ENCODE results near the gene CACNB4.
A peak's percentile ranks its signal among the peaks of the same experiment; 100 is the strongest.
"Not testable (repeated sequence)": the region's sequence is repeated elsewhere in the genome, so short reads cannot be mapped to it uniquely, and the experiment has no call there.

CACNB4 gene

DNA sequence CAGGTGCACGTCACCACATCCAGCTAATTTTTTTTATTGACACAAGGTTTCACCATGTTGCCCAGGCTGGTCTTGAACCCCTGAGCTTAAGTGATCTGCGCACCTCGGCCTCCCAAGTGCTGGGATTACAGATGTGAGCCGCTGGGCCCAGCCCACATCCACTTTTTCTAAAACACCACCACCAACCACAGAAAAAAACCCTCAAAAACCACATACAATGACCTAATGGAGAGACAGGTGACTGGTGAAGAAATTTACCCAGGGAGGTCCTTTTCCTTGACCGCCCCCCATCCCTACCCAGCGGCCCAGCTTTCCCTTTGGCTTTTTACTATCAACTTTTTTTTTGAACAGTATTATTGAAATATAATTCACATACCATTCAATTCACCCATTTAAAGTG, 47.9 kb downstream of the CACNB4 start:
- DNase-seq (ENCODE audit: low read depth): no peak

DNA sequence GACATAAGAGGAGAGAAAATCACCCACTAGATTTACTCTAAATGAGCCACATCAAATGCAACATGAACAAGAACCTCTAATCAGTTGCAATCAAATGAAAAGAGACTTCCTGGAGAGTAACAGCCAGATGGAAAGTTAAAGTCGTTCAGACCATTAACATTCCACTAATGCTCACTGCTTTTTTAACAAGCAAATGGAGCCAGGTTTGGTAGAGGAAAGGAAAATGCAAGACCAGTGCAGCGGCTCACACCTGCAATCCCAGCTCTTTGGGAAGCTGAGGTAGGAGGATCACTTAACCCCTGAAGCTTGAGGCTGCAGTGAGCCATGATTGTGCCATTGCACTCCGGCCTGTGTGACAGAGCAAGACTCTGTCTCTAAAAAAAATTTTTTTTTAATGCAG, 48.5 kb downstream of the CACNB4 start:
- DNase-seq (ENCODE audit: low read depth): no peak

DNA sequence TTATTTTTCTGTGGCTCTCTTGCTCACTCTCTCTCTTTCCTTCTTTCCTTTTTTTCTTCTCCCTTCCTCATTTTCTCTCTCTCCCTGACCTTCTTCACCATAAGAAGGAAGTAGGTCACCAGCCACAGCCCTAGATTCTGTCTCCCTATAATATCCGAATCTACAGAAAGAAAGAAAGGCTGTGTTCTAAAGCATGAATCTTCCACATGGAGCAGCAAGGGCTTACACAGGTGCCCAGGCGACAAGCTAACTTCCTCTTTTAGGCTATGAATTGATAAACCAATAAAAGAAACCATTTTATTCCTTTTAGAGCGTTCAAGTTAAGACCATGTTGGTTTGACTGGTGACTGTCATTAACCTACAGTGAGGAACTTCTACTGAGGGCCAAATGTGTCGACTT, 49.3 kb downstream of the CACNB4 start:
- no peak for DNase-seq (ENCODE audit: low read depth)

DNA sequence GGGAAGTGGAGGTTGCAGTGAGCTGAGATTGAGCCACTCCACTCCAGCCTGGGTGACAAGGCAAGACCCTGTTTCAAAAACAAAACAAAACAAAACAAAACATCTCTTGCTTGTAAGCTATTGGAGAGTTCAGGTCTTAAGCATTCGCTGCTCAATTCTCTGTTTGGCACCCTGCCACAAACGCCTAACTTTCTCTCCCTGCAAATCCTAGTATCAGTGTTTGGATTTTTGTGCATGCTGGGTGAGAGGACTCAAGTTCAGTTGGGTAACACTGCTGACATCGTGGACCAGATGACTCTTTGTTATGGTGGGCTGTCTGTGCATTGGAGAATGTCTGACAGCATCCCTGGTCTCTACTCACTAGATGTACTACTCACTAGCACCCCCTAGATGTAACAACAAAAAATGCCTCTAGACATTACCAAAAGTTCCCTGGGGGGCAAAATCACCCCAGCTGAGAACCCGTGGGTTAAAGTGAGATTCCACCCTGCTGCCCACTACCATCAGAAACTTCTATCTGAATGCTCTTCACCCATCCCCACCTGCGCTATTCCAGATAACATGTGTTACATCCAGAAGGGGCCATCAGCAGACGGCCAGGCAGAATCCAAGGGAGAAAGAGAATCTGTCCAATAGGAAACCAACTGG, 50.9 kb downstream of the CACNB4 start:
- no peak for DNase-seq (ENCODE audit: low read depth)

DNA sequence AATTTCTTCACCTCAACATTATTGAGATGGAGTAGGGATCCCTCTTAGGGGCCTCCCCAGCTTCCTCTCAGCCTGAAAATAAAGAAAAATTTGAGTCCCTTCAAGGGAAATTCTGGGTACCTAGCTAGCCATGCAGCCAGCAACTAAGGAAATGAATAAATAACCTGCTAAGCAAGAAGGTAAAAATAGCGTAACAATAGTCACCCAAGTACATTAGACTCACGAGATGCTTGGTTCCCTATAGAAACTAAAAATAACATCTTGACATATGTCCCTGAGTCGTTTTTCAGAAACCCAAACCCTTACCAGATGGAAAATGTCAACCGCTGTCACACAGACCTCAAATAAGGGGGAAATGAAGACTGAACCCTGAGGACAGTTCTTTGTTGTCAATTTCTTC, 51.9 kb downstream of the CACNB4 start:
- no peak for DNase-seq (ENCODE audit: low read depth)

DNA sequence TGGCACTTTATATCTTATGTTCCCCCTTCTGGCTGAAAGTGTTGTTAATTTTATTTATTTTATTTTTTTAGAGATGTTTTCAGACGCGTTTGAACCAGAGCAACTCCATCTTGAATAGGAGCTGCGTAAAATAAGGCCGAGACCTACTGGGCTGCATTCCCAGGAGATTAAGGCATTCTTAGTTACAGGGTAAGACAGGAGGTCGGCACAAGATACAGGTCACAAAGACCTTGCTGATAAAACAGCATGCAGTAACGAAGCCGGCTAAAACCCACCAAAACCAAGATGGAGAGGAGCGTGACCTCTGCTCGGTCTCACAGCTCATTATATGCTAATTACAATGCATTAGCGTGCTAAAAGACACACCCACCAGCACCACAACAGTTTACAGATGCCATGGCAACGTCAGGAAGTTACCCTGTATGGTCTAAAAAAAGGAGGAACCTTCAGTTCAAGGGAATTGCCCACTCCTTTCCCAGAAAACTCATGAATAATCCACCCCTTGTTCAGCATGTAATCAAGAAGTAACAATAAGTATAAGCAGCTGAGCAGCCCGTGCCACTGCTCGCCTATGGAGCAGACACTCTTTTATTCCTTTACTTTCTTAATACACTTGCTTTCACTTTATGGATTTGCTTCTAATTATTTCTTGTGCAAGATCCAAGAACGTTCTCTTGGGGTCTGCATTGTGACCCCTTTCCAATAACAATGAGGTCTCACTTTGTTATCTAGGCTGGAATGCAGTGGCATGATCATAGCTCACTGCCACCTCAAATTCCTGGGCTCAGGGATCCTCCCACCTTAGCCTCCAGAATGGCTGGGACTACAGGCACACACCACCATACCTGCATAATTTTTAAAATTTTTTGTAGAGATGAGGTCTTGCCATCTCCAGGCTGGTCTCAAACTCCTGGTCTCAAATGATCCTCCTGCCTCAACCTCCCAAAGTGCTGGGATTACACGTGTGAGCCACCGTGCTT, 55.9 kb downstream of the CACNB4 start:
- no peak for DNase-seq (ENCODE audit: low read depth)

DNA sequence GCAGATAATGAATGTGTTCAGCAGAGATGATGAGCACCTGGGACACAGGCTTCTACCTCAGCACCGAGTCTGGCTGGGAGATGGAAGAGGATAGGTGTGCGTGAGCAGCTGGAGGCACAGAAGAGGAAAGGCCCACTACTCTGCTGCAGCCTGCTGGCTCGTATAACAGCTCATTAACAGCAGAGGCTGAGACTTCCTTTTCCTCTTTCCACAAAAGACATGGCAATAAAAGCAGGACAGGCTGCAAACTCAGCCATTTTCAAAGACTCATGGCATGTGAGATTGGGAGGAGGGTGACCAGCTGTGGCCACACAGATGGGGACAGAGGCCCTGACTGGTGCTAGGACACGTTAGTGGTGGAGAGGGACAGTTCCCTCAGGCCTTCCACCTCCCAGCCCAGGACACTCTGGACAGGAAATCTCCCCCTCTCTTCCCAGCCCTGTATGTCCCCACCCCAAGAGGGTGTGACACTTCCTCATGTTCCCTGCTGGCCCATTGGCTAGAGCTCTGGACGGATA, 60.3 kb downstream of the CACNB4 start:
- DNase-seq (ENCODE audit: low read depth): no peak

DNA sequence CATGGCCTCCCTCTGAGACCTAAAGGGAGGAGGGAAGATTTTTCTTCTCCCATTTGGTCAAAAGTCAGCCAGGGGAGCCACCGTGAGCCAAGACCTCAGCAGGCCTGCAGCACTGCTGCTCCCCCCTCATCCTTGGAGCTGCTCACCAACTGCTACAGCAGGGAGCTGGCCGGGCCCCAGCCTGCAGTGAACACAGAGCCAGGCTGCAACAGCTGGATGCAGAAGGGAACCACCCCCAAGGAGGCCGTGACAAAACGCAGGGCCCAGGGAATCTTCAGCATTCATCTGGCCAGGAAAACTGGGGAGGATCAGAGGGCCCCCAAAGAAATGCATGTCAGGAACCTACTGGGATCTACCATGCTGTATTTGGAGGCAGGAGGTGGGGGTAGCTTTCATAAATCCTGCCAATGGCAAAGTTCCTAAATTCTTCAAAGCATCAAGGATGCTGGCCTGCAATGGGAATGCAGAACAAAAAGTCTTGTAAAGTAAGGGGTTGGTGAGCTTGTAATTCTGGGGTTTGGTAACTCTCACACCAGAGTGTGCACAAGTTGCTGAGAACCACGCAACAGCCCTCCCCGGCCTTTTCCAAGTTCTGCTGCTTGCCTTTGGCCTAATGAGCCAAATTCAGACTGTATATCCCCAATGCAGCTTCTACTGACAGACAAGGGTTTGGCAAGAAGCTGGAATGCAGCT, 61.0 kb downstream of the CACNB4 start:
- no peak for DNase-seq (ENCODE audit: low read depth)

DNA sequence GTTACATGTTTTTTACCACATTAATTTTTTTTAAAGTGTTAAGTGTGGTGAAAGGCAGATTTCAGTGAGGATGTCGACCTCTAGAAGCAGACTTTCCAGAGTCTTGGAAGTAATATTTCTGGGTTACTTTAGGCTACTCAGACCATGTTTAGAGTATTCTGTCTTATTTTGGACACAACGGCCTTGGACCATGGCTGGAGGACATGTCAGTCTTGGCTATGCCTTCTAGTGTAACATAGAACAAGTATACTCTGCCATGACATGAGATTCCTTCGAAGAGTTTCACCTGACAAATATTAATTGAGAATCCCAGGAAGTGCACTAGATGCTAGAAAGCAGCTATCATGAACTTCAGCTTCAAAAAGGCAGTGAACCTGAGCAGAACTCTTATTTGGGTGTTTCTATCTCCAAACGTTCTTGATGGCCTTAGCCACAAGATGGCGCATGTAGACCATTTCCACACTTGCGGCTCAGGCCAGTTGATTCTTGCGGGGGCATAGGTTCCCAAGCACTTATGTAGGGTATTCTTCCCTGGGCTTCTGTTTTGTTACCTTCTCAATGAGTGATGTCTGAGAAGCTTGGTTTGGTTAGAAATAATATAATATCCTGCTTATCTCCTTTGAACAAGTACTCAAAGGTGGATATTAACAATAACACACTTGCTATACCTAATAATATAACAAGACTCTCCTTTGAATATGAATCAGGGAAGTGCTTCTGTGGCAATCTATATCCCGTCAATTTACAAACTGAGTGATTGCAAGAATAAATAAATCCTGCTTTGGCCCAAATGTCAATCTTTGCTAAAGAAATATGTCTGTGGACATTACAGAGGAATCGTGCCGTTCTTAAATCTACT, 62.0 kb downstream of the CACNB4 start:
- DNase-seq (ENCODE audit: low read depth): peak; percentile 25

DNA sequence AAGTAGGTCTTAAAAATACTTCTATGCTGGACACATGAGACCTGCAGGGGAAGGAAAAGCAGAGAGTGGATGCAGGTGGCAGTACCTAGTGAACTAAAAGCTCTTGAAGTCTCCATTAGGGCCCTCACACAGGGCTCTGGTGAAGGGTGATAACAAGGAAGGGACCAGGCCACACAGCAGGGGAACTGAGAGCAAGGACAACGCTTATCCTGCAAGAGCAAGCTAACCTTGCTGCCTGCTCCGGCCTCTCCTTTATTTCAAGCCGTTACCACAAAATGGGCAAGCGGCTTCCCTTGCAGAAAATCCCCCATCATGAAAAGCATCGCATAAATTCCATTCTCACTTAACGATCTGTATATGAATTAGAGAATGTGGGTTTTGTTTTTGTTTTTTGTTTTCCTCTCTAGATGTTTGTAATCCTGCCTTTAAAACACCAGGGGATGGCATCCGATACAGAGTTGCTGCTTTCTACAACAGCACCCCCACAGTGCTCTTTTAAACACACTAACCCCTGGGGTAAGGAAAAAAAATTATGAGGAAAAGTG, 64.5 kb downstream of the CACNB4 start:
- DNase-seq (ENCODE audit: low read depth): no peak

DNA sequence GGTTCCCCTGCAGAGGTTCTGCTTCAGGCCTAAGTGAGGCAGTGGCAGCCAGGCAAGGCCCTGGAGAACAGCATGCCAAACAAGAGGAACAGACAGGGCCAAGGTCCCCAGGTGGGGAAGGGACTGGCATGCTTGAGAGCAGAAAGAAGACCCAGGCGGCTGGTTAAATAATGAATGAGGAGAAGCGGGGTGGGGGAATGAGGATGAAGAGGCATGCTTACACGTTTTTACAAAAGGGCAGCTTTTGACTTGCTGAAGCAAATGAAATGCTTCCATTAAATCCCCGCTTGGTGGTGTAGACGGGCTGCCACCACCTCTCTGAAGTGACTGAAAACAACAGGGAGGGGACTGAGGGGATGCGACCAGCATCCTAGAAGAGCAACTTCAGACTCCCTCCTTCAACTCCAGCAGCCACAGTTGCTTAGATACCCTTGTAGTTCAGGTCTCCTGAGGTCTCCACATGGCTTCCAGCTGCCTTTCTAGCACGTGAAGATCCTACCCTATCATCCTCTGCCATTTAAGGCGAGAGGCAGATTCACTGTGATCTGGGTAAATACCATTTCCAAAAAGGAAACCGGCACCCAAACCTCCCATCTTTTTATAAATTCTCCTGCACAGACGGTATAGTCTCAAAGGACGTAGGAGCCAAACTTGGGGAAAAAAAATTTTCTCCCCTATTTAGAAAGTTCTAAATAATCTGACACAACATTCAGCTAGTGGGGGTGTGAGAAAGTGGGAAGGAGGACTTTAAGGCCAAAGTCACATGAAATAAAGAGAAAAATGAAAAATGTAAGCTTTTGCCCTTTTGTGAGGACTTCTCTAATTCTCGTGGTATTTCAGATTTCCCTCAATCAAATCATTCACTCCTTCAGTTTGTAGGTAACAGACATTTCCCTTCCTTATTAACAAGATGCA, 65.6 kb downstream of the CACNB4 start:
- no peak for DNase-seq (ENCODE audit: low read depth)

DNA sequence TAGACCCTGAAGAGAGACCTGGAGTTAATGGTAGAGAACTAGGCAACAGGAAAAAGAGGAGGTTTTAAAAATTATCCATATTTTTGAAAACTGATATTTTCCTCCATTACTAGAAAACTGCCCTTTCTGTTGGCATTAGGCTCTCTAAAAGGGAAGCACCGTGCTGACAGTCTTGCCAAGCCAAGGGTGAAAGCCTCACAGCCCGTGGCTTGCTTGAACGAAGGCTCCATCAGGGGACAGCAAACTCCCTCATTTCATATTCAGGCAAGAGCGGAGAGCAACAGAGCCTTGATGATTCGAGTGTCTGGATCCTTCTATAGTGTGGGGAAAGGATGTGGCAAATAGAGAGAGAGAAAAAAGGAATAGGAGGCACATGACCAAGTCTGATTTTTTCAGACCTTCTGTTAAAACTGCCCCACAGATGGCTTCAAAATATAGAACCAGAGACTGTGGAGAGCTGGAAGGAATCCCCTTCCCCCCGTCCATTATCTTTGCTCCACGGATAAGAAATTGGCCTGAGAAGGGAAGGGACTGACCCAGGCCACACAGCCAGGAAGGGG, 67.0 kb downstream of the CACNB4 start:
- no peak for DNase-seq (ENCODE audit: low read depth)

DNA sequence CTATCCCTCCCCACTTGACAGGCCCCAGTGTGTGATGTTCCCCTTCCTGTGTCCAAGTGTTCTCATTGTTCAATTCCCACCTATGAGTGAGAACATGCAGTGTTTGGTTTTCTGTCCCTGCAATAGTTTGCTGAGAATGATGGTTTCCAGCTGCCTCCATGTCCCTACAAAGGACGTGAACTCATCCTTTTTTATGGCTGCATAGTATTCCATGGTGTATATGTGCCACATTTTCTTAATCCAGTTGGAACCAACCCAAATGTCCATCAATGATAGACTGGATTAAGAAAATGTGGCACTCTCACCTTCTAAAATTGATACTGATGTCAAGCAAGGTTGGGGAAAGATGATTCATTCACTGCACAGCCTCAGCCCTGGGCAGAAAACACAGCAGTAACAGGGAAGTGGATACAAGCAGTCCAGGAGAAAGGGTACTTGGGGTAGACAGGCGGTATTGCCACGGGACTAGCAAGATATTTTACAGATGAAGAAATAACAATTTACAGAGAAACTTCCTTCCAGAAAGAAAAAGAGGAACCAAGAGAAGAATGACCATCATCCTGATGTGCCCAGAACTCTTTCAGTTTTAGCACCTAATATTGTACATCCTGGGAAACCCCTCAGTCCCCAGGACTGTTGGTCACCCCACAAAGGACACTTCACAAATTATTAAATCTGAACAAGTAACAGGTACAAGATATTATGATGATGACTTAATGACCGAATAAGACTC, 68.1 kb downstream of the CACNB4 start:
- DNase-seq (ENCODE audit: low read depth): not testable (repeated sequence)

DNA sequence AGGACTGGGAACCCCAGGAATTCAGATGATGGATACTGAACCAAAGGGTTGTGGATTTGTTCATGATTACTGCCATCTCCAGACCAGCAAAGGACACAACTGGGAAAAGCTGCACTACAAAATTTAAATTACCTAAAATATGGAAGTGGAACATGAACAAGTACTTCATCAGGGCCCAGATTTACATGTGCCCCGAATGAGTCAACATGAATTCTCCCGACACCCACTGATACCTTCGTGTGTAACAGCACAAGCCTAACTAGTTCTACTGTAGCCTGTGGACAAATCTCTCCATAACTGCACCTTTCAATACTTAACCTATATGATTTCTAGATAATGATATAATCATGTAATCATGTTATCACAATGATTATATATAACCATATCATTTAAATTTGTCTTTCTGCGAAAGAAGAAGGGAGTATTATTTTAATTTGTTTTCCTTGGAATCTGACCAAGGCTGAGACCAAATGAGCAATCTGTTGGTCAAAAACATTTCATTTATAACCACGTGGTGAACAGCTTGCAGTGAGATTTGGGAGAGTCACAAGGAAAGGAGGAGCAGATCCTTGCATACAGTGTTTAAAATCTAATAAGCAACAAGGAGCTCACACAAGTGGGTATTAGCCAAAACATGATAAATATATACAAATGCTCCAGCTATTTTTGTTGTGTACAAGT, 70.5 kb downstream of the CACNB4 start:
- DNase-seq (ENCODE audit: low read depth): no peak

DNA sequence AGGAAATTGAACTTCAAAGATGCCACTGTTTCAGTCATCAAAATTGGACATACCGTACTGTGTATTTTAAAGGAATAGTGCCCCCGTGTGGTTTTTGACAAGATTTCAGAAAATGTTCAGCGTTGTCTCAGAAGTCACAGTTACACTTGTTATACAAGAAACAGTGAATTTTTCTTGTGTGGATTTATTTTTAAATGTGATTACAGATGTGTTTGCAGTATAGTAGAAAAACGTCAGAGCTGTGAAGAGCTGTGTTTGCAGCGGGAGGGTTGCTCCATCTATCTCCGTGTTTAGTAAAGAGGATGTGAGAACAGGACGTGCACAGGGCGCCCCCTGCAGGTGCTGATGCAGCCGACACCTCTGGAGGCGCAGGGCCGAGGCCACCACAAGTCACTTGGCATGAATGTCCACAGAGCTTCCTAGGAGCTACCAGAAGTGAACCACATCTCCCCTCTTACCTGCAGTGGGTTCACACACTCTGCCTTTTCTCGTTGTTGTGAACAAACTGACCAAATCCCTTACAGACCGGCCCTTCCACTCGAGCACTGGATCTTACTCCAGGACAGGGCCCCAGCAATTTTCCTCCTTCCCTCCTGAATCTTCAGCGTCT, 73.1 kb downstream of the CACNB4 start:
- peak; percentile 67 for DNase-seq (ENCODE audit: low read depth)

DNA sequence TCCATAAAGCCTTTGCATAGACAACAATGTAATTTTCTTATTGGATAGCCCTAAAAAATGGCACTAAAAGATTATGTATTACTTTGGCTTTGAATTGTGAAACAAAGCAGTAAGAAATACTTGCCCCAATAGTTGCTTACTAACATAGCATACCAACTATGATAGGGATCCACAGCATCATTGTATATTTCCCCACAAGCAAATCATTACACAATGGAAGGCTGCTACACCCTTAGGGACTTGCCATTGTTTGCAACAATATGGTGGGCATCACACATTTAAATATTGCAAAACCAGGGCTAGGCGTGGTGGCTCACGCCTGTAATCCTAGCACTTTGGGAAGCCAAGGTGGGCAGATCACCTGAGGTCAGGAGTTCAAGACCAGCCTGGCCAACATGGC, 74.4 kb downstream of the CACNB4 start:
- no peak for DNase-seq (ENCODE audit: low read depth)

DNA sequence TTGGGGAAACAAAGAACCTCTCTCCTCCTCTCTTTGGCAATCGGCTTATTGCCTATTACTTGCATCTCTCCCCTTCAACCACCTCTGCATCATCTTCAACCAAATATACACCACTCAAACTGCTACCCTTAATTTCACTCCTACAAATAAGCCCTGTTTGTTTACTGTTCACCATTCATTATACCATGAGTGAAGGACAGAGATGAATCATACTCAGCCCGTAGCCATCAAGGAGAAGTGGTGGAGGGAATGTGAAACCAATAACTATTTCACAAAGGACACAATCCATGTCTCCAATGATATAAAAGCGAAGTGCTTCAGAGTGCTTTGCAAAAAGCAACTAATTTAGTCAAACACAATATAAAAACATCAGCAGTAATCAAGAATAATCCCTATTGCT, 76.8 kb downstream of the CACNB4 start:
- DNase-seq (ENCODE audit: low read depth): no peak

DNA sequence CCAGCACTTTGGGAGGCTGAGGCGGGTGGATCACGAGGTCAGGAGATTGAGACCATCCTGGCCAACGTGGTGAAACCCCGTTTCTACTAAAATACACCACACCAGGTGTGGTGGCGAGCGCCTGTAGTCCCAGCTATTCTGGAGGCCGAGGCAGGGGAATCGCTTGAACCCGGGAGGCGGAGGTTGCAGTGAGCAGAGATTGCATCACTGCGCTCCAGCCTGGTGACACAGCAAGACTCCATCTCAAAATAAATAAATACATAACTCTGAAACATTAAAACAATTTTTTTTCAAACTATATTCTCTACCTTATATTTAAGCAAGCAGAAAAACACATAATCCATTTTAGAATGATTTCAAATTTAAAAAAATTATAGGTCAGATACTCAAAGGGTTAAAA, 77.8 kb downstream of the CACNB4 start:
- not testable (repeated sequence) for DNase-seq (ENCODE audit: low read depth)

Data from stimulated activated CD8-positive, alpha-beta memory T cell treated with anti-CD3 and anti-CD28 coated beads, Interleukin-4, amount 100 ng/mL, for 24 hours (primary cell).